ENCODE results near the gene EGFR.

The EGFR gene

GRCh38 chr7:55127622-55128081, 108.8 kb downstream of the EGFR start:
- no peak for DNase-seq (ENCODE audit: low spot score)

- no peak for DNase-seq (ENCODE audit: low spot score)
These were observed 110.0 kb downstream of the EGFR start for GRCh38 chr7:55128693-55129394.

GRCh38 chr7:55129541-55130394, 111.0 kb downstream of the EGFR start:
- no peak for DNase-seq (ENCODE audit: low spot score)

GRCh38 chr7:55130395-55131141, 111.8 kb downstream of the EGFR start:
- no peak for DNase-seq (ENCODE audit: low spot score)

GRCh38 chr7:55131142-55131929, 112.5 kb downstream of the EGFR start:
- DNase-seq (ENCODE audit: low spot score), result no peak

GRCh38 chr7:55132550-55132889, 113.7 kb downstream of the EGFR start:
- DNase-seq (ENCODE audit: low spot score), result no peak

- no peak for DNase-seq (ENCODE audit: low spot score)
These were observed 114.2 kb downstream of the EGFR start for GRCh38 chr7:55132890-55133551.

- DNase-seq (ENCODE audit: low spot score), result no peak
These were observed 115.0 kb downstream of the EGFR start for GRCh38 chr7:55133630-55134358.

- no peak for DNase-seq (ENCODE audit: low spot score)
These were observed 115.5 kb downstream of the EGFR start for GRCh38 chr7:55134359-55134725.

- no peak for DNase-seq (ENCODE audit: low spot score)
These were observed 116.0 kb downstream of the EGFR start for GRCh38 chr7:55134786-55135185.

GRCh38 chr7:55135462-55135861, 116.6 kb downstream of the EGFR start:
- DNase-seq (ENCODE audit: low spot score), result no peak

- no peak for DNase-seq (ENCODE audit: low spot score)
These were observed 119.8 kb downstream of the EGFR start for GRCh38 chr7:55138663-55139062.

GRCh38 chr7:55140221-55140940, 121.6 kb downstream of the EGFR start:
- no peak for DNase-seq (ENCODE audit: low spot score)

GRCh38 chr7:55140941-55141278, 122.1 kb downstream of the EGFR start:
- no peak for DNase-seq (ENCODE audit: low spot score)

- no peak for DNase-seq (ENCODE audit: low spot score)
These were observed 124.2 kb downstream of the EGFR start for GRCh38 chr7:55142919-55143600.

GRCh38 chr7:55144333-55145317, 125.8 kb downstream of the EGFR start:
- DNase-seq (ENCODE audit: low spot score), result no peak

GRCh38 chr7:55145606-55146005, 126.8 kb downstream of the EGFR start:
- no peak for DNase-seq (ENCODE audit: low spot score)

- no peak for DNase-seq (ENCODE audit: low spot score)
These were observed 128.3 kb downstream of the EGFR start for GRCh38 chr7:55147101-55147500.

Measured in pons (tissue), 1 donor.